Renal cortex interstitium (tissue), 15 donors: ENCODE results near the gene RNF17. TPM values are rescaled to one million over a fixed set of nuclear protein-coding genes. Genes with fewer than 3 reads are reported as not detected.
"Not testable (repeated sequence)": the region's sequence is repeated elsewhere in the genome, so short reads cannot be mapped to it uniquely, and the experiment has no call there.

ENCODE experiments used
- DNase-seq, 11 donors: peaks; one replicate each; pipeline ENCODE4 v3.0.0-alpha.2; 2013; ENCODE audit warnings: low read depth in 9 of 11, low spot score in 4 of 11; ENCODE audit errors: extremely low read depth in 1 of 11
- long read RNA-seq, 16 experiments: transcript quantifications; one replicate each; lab custom pipeline, GENCODE V29; 2026
- polyA plus RNA-seq, 3 donors: library from polyadenylated mRNA; unstranded; fragments of 120-200 nt; gene quantifications; one replicate each; pipeline ENCODE4 v1.2.1, GENCODE V29; 2013; ENCODE audit not compliant: insufficient read length in 3 of 3

RNF17 gene, protein sequence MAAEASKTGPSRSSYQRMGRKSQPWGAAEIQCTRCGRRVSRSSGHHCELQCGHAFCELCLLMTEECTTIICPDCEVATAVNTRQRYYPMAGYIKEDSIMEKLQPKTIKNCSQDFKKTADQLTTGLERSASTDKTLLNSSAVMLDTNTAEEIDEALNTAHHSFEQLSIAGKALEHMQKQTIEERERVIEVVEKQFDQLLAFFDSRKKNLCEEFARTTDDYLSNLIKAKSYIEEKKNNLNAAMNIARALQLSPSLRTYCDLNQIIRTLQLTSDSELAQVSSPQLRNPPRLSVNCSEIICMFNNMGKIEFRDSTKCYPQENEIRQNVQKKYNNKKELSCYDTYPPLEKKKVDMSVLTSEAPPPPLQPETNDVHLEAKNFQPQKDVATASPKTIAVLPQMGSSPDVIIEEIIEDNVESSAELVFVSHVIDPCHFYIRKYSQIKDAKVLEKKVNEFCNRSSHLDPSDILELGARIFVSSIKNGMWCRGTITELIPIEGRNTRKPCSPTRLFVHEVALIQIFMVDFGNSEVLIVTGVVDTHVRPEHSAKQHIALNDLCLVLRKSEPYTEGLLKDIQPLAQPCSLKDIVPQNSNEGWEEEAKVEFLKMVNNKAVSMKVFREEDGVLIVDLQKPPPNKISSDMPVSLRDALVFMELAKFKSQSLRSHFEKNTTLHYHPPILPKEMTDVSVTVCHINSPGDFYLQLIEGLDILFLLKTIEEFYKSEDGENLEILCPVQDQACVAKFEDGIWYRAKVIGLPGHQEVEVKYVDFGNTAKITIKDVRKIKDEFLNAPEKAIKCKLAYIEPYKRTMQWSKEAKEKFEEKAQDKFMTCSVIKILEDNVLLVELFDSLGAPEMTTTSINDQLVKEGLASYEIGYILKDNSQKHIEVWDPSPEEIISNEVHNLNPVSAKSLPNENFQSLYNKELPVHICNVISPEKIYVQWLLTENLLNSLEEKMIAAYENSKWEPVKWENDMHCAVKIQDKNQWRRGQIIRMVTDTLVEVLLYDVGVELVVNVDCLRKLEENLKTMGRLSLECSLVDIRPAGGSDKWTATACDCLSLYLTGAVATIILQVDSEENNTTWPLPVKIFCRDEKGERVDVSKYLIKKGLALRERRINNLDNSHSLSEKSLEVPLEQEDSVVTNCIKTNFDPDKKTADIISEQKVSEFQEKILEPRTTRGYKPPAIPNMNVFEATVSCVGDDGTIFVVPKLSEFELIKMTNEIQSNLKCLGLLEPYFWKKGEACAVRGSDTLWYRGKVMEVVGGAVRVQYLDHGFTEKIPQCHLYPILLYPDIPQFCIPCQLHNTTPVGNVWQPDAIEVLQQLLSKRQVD (N-terminal part only)
- under 1 TPM in 2 of 3 donors, not detected in 1; 0.10 to 0.62 TPM for polyA plus RNA-seq
- long read RNA-seq, donor 1, result 0 reads
- long read RNA-seq, donor 2, result 0 reads
- long read RNA-seq, donor 3, result 0 reads
- long read RNA-seq, donor 4, result 0 reads
- long read RNA-seq, donor 5, result 0 reads
- long read RNA-seq, donor 6, result 0 reads
- long read RNA-seq, donor 7, partial matches to known transcripts, result 7 of 7 reads
- long read RNA-seq, donor 7, other reads (novel, unspliced or antisense), result 0 of 7 reads
- long read RNA-seq, donor 8, partial matches to known transcripts, result 14 of 14 reads
- long read RNA-seq, donor 8, other reads (novel, unspliced or antisense), result 0 of 14 reads
- long read RNA-seq, donor 9, result 0 reads
- long read RNA-seq, donor 10, result 0 reads
- long read RNA-seq, donor 11, result 0 reads
- long read RNA-seq, donor 12, result 0 reads
- long read RNA-seq, donor 13, result 0 reads
- long read RNA-seq, donor 14, result 0 reads
- long read RNA-seq, donor 15, result 0 reads
- long read RNA-seq, donor 16, result 0 reads

DNA sequence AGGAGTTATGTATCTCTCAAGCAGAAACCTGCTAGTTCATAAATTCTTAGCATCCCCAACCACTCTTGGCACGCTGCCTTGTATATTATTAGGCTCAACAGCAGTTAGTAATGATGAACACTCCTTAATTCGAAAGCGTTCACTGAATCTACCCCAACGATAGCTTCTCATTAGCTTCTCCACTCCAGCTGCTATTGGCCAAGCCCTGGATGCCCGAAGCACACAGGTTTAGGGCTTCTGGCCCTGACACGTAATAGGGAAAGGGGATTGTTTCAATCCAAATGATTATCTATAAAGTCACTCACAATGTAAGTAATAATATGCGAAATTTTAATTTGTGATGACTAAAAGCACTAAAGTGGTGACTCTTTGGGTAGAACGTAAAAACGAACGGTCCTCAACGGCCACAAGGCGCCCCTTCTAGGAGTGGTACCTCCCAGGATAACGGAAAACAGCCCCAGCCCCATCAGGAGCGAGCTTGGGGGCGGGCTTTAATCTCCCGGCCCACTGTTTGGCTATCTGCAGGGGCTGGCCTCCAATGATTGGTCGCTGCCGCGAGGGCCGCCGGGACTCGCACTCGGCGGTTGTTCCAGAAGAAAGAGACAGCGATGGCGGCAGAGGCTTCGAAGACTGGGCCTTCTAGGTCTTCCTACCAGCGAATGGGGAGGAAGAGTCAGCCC, at the start of gene RNF17:
RNF17 (plus strand) TSS at position 574 of the 680 bp plus-strand sequence; CDS start at position 609, 35 bp downstream.
- DNase-seq, result no peak

DNA sequence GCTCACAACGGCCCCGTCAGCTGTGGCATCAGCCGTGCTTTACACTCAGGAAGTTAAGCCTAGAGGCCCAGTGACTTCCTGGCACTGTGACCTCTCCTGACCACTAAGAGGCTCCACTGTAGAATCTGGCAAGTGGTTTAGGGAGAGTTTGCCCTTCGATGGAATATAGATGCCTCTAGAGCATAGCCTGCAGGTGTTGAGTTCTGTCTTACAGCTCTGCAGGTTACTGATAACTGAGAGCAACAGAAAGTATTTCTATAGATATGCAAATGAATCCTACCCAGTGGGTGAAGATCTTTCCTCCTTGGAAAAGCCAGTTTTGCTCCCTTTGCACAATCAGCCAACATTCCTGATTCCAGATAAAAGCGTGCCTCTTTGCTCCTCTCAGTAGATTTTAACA, 48.0 kb upstream of the RNF17 start:
- DNase-seq, result no peak

DNA sequence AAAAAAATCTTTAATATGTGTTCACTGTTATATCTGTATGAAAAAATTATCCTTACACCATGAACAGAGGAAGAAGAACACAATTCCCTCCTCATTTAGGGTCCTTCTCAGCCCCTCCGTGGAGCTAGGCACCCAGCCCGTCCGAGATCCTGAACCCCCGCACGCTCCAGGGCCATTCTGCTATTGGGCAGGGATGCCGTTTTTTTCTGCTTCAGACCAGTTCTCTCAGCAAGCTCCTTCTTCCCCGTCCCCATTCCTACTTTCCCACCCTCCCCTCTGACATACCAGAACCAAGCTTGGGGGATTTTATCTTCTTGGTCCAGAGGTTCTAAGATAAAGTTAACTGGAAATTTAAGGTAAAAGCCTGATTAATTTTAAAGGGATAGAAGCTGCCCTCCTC, 47.5 kb upstream of the RNF17 start:
- DNase-seq, result no peak

DNA sequence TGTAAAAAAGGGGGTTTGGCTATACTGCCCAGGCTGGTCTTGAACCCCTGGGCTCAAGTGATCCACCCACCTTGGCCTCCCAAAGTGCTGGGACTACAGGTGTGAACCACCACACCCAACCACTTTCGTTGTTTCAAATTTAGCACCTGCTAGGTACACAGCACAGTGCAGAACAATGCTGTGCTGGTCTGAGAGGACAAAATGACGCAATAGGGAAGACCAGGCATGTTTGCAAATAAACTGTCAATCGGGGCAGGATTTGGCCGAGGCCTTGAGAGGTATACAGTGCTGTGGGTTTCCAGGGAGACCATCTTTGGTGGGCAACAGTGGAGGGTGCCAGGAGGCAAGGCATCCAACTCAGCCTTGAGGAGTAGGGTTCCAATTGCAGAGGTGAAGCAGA, 46.8 kb upstream of the RNF17 start:
- no peak for DNase-seq

DNA sequence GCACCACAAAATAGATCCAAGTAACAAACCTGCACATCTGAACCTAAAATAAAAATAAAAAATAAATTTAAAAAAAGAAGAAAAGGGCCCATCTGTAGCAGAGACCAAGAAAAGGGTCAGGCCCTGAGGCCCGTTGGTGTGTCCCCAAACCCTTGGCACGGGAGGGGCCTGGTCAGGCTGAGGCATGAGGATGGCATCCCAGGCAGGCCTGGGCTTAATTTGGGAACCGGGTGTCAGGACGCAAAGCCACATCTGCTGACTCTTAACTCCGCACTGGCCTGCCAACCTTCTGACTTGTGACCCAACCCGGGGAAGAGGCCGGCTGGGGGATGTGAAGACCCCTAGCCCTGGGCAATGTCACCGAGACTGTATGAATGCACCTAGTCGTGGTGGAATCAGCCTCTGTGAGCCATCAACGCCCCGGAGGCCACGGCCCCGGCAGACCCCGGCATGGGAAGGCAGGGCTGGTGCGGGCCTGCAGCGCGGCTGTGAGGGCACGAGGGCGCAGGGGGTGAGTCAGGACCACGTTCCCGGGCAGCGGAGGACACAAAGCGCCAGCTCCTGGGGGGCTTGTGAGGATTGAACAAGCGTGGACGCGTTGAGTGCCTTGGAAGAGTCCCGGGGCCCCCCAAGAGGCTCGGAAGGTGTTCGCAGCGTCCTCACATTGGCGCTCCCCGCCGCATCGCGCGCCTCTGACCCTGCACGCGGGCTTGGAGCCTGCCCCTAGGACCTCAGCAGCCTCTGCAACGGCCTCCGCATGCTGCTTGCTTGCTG, 45.6 kb upstream of the RNF17 start:
- DNase-seq, result no peak

DNA sequence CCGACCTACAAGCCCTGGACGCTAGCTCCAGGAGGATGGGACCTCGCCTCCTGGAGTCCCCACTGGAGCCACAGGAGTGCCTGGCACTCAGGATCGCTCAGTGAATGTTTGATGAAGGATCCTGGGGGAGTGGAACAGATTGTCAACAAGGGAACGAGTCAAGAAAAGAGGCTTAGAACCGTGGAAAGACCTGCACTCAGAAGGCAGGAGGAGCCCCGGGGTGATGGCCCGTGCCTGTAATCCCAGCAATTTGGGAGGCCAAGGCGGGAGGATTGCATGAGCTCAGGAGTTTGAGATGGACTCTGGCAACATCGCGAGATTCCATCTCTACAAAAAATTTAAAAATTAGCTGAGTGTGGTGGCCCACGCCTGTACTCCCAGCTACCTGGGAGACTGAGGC, 44.8 kb upstream of the RNF17 start:
- DNase-seq, result no peak

DNA sequence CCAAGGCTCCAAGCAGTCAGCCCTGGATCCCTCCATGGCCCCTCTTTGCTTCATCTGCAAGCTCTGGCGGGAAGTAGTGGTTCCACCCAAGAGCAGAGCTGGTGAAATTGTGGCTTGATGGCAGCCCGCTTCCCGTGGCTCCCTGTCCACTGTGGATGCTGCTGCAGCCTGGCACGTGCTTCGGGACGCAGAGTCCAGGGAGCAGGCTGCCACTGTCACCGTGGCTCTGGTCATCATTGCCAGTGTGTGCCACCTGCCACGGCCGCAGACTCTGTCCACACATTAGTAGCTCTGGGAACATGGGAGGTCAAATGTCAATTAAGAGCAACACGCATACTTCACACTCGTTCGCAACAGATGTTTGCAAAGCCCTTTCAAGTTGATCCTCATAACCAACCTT, 40.8 kb upstream of the RNF17 start:
- DNase-seq, result no peak

DNA sequence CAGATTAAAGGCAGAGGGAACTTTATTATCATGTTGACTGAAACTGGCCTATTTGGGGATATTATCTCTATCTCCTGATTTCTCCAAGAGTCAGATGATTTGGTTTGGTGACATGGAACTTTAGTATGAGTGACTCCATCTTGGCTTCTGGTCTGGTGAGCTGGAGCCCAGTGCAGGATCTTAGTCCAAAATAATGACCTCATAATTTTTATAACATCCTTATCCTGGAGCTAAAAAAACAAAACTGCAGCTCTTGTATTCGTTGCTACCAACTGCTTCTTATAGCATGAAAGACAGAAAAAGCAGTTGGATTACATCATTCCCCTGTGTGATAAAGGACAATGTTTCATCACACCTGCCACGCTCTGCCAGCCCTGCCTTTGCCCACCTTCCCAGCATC, 39.3 kb upstream of the RNF17 start:
- no peak for DNase-seq

DNA sequence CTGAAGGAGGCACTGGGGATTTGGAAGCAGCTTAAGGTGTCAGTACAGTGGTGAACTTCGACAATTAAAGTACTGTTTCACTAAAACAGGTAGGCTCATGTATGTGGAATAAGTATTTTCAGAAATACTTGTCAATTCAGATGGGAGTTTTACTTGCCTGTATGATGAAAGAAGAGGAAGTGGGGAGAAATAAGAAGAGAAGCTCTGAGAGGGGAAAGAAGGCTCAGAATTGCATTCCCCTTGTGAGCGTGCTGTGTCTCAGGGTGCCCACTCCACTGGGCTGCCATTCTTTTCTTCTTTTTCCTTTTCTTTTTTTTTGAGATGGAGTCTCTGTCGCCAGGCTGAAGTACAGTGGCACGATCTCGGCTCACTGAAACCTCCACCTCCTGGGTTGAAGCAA, 38.6 kb upstream of the RNF17 start:
- no peak for DNase-seq

DNA sequence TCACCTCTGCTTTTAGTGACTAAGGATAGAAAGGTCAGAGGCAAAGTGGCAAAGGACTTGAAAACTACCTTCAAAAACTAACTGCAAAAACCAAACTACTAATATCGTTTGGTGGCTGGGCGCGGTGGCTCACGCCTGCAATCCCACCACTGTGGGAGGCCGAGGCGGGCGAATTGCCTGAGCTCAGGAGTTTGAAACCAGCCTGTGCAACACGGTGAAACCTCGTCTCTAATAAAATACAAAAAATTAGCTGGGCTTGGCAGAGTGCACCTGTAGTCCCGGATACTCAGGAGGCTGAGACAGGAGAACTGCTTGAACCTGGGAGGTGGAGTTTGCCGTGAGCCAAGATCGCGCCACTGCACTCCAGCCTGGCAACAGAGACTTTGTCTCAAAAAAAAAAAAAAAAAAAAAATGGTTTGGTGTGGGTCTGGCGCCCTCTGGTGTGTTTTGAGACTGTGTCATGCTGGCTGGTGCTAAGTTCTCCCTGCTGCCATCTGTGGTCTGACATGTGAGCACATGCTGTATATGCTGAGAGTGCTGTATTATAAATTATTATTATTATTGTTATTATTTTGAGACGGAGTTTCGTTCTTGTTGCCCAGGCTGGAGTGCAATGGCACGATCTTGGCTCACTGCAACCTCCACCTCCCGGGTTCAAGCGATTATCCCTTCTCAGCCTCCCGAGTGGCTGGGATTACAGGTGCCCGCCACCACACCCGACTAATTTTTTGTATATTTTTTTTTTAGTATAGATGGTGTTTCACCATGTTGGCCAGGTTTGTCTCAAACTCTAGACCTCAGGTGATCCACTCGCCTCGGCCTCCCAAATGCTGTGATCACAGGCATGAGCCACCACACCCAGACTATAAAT, 36.0 kb upstream of the RNF17 start:
- DNase-seq, result peak in 6 of 11 donors; percentile 46 to 69 (median 64)

DNA sequence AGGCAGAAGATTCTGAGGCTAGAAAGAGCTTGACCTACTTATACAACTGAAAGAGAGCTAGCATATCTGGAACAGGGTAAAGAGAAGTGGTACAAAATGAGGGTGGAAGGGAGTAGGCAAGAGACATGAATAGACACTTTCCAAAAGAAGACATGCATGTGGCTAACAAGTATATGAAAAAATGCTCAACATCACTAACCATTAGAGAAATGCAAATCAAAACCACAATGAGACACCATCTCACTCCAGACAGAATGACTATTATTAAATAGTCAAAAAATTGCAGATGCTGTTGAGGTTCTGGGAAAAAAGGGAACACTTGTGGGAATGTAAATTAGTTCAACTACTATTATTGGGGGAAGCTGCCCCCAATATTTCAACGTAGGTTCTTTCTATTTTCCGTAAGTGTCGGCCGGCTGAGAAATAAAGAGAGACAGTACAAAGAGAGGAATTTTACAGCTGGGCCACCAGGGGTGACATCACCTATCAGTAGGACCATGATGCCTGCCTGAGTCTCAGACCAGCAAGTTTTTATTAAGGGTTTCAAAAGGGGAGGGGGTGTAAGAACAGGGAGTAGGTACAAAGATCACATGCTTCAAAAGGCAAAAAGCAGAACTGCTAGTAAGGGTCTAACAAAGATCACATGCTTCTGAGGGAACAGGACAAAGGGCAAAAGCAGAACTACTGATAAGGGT, 32.9 kb upstream of the RNF17 start:
- DNase-seq, result not testable (repeated sequence)

DNA sequence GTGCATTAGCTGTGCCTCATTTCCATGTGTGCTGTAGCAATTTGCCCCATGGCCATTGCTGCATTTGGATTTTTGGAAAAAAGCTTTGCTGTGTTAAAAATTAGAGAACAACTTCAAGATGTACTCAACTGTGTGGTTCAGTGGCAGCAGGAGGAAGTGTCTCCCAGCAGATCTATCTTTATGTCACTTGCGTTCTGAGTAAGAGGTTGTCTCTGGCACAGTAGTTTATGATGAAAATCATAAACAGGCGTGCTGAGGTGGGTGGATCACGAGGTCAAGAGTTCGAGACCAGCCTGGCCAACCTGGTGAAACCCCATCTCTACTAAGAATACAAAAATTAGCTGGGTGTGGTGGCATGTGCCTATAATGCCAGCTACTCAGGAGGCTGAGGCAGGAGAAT, 29.0 kb upstream of the RNF17 start:
- DNase-seq, result no peak

DNA sequence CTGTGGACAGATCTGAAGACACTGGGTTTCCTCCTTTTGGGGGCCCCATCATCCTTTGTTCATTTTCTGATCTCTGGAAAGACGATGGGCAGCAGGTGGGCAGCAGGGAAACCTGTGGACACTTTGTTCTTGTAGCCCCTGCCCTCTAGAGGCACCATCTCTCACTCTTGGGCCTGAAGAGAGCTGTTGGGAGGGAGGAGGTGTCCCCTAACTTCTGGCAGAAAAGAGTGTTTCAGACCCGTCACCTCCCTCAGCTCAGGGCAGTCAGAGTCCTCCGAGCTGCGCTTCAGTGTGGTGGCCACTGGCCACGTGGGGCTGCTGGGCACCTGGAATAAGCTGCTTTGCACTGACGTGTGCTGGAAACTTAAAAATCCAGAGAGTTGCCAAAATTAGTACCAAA, 26.9 kb upstream of the RNF17 start:
- no peak for DNase-seq

DNA sequence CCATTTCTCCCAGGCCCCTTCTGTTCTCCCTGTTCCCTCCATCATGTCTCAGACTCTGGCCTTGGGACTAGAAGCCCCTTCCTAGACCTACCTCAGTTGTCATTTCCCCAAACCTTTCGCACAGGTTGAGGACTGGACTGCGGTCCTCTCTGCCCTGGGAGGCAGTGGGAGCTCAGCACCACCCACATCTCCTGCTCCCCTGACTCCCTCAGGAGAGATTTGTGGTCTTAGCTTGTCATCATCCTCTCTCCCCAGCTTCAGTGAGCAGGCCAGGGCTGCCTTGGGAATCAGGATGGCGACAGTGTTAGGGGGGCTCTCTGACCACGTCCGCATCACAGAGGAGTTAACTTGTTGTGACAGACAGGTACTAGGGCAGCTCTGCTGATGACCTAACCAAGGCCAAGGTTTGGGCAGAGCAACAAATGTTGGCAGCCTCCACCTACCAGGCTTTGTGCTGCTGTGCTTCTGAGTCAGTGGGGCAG, 25.6 kb upstream of the RNF17 start:
- no peak for DNase-seq
